ENCODE measurements around the gene CELF4.

Gene CELF4

GRCh38 chr18:37309059-37309458 lies 256.5 kb downstream of the CELF4 start:
- FAIRE-seq (no peak), DNase-seq (ENCODE audit: insufficient read length) (no peak)
- TF ChIP-seq TAF1 (IDR thresholded peaks at IDR 0.05; ENCODE audit: borderline replicate concordance, low read depth, low read length) (no peak), POLR2A (IDR thresholded peaks at IDR 0.05; ENCODE audit: low read depth, low read length) (no peak), POLR2AphosphoS5 (IDR thresholded peaks at IDR 0.05; ENCODE audit: low read depth, low read length) (no peak)

- FAIRE-seq: no peak
- no peak for TF ChIP-seq POLR2A (IDR thresholded peaks at IDR 0.05; ENCODE audit: low read depth, low read length)
- no peak for TF ChIP-seq TAF1 (IDR thresholded peaks at IDR 0.05; ENCODE audit: borderline replicate concordance, low read depth, low read length)
- no peak for TF ChIP-seq POLR2AphosphoS5 (IDR thresholded peaks at IDR 0.05; ENCODE audit: low read depth, low read length)
- no peak for DNase-seq (ENCODE audit: insufficient read length)
Observed at GRCh38 chr18:37307181-37307580, 258.4 kb downstream of the CELF4 start.

- TF ChIP-seq TAF1 (IDR thresholded peaks at IDR 0.05; ENCODE audit: borderline replicate concordance, low read depth, low read length): no peak
- no peak for TF ChIP-seq POLR2A (IDR thresholded peaks at IDR 0.05; ENCODE audit: low read depth, low read length)
- no peak for TF ChIP-seq POLR2AphosphoS5 (IDR thresholded peaks at IDR 0.05; ENCODE audit: low read depth, low read length)
- FAIRE-seq (no peak), DNase-seq (ENCODE audit: insufficient read length) (no peak)
Observed at GRCh38 chr18:37306432-37306831, 259.2 kb downstream of the CELF4 start.

- TF ChIP-seq POLR2AphosphoS5 (IDR thresholded peaks at IDR 0.05; ENCODE audit: low read depth, low read length): no peak
- no peak for TF ChIP-seq TAF1 (IDR thresholded peaks at IDR 0.05; ENCODE audit: borderline replicate concordance, low read depth, low read length)
- TF ChIP-seq POLR2A (IDR thresholded peaks at IDR 0.05; ENCODE audit: low read depth, low read length): no peak
- FAIRE-seq (no peak), DNase-seq (ENCODE audit: insufficient read length) (no peak)
Observed at GRCh38 chr18:37305066-37305465, 260.5 kb downstream of the CELF4 start.

GRCh38 chr18:37304012-37304680 lies 261.5 kb downstream of the CELF4 start:
- TF ChIP-seq POLR2AphosphoS5 (IDR thresholded peaks at IDR 0.05; ENCODE audit: low read depth, low read length) (no peak), POLR2A (IDR thresholded peaks at IDR 0.05; ENCODE audit: low read depth, low read length) (no peak), TAF1 (IDR thresholded peaks at IDR 0.05; ENCODE audit: borderline replicate concordance, low read depth, low read length) (no peak)
- no peak for FAIRE-seq
- DNase-seq (ENCODE audit: insufficient read length): no peak

- FAIRE-seq (no peak), DNase-seq (ENCODE audit: insufficient read length) (no peak)
- TF ChIP-seq POLR2A (IDR thresholded peaks at IDR 0.05; ENCODE audit: low read depth, low read length): no peak
- no peak for TF ChIP-seq POLR2AphosphoS5 (IDR thresholded peaks at IDR 0.05; ENCODE audit: low read depth, low read length)
- no peak for TF ChIP-seq TAF1 (IDR thresholded peaks at IDR 0.05; ENCODE audit: borderline replicate concordance, low read depth, low read length)
Observed at GRCh38 chr18:37303009-37303408, 262.6 kb downstream of the CELF4 start.

GRCh38 chr18:37302519-37302918 lies 263.1 kb downstream of the CELF4 start:
- FAIRE-seq (no peak), DNase-seq (ENCODE audit: insufficient read length) (no peak)
- TF ChIP-seq POLR2AphosphoS5 (IDR thresholded peaks at IDR 0.05; ENCODE audit: low read depth, low read length) (no peak), TAF1 (IDR thresholded peaks at IDR 0.05; ENCODE audit: borderline replicate concordance, low read depth, low read length) (no peak), POLR2A (IDR thresholded peaks at IDR 0.05; ENCODE audit: low read depth, low read length) (no peak)

- DNase-seq (ENCODE audit: insufficient read length) (no peak), FAIRE-seq (no peak)
- TF ChIP-seq TAF1 (IDR thresholded peaks at IDR 0.05; ENCODE audit: borderline replicate concordance, low read depth, low read length) (no peak), POLR2A (IDR thresholded peaks at IDR 0.05; ENCODE audit: low read depth, low read length) (no peak), POLR2AphosphoS5 (IDR thresholded peaks at IDR 0.05; ENCODE audit: low read depth, low read length) (no peak)
Observed at GRCh38 chr18:37299471-37300304, 265.9 kb downstream of the CELF4 start.

GRCh38 chr18:37298816-37299215 lies 266.8 kb downstream of the CELF4 start:
- TF ChIP-seq POLR2AphosphoS5 (IDR thresholded peaks at IDR 0.05; ENCODE audit: low read depth, low read length): no peak
- no peak for TF ChIP-seq POLR2A (IDR thresholded peaks at IDR 0.05; ENCODE audit: low read depth, low read length)
- TF ChIP-seq TAF1 (IDR thresholded peaks at IDR 0.05; ENCODE audit: borderline replicate concordance, low read depth, low read length): no peak
- FAIRE-seq (no peak), DNase-seq (ENCODE audit: insufficient read length) (no peak)

GRCh38 chr18:37297106-37297505 lies 268.5 kb downstream of the CELF4 start:
- no peak for TF ChIP-seq TAF1 (IDR thresholded peaks at IDR 0.05; ENCODE audit: borderline replicate concordance, low read depth, low read length)
- TF ChIP-seq POLR2AphosphoS5 (IDR thresholded peaks at IDR 0.05; ENCODE audit: low read depth, low read length): no peak
- TF ChIP-seq POLR2A (IDR thresholded peaks at IDR 0.05; ENCODE audit: low read depth, low read length): no peak
- DNase-seq (ENCODE audit: insufficient read length): no peak
- no peak for FAIRE-seq

- no peak for TF ChIP-seq TAF1 (IDR thresholded peaks at IDR 0.05; ENCODE audit: borderline replicate concordance, low read depth, low read length)
- TF ChIP-seq POLR2AphosphoS5 (IDR thresholded peaks at IDR 0.05; ENCODE audit: low read depth, low read length): no peak
- no peak for TF ChIP-seq POLR2A (IDR thresholded peaks at IDR 0.05; ENCODE audit: low read depth, low read length)
- DNase-seq (ENCODE audit: insufficient read length) (no peak), FAIRE-seq (no peak)
Observed at GRCh38 chr18:37294951-37295350, 270.6 kb downstream of the CELF4 start.

GRCh38 chr18:37293359-37293758 lies 272.2 kb downstream of the CELF4 start:
- FAIRE-seq: no peak
- TF ChIP-seq POLR2AphosphoS5 (IDR thresholded peaks at IDR 0.05; ENCODE audit: low read depth, low read length): no peak
- no peak for TF ChIP-seq POLR2A (IDR thresholded peaks at IDR 0.05; ENCODE audit: low read depth, low read length)
- no peak for DNase-seq (ENCODE audit: insufficient read length)

Measured in GM12892 (cell line).